SK-N-SH (cell line): ENCODE data around the gene BLOC1S6.

Experiments
- CTCF ChIP-seq: fragments of 200-600 bp; sonication (generic); IDR thresholded peaks from 2 replicates; pipeline ENCODE4 v1.6.1; 2017; ENCODE audit warnings: antibody characterized with exemption, mild to moderate bottlenecking, moderate library complexity
- EP300 ChIP-seq, 2 experiments: IDR thresholded peaks; 2 replicates each; pipeline versions ENCODE4 v1.4.0 to v1.6.1; 2012; ENCODE audit warnings: borderline replicate concordance in 1 of 2, low read depth in 1 of 2, low read length in 1 of 2
- EZH2phosphoT487 ChIP-seq: fragments of 200-600 bp; sonication (generic); IDR thresholded peaks from 2 replicates; pipeline ENCODE4 v1.6.1; 2017; ENCODE audit warnings: low read depth, mixed run types, mild to moderate bottlenecking, antibody characterized with exemption, moderate library complexity, borderline replicate concordance
- FOXM1 ChIP-seq: IDR thresholded peaks from 2 replicates; pipeline ENCODE4 v1.4.0; 2012; ENCODE audit warnings: low read depth, mild to moderate bottlenecking
- JUND ChIP-seq: IDR thresholded peaks from 2 replicates; pipeline ENCODE4 v1.4.0; 2012
- POLR2AphosphoS5 ChIP-seq: IDR thresholded peaks from 2 replicates; pipeline ENCODE4 v1.6.1; 2012; ENCODE audit warnings: low read depth, low read length
- RFX5 ChIP-seq: IDR thresholded peaks from 2 replicates; pipeline ENCODE4 v1.6.1; 2012; ENCODE audit warnings: mild to moderate bottlenecking, improper control_type of control experiment, low read length
- SIN3A ChIP-seq: IDR thresholded peaks from 2 replicates; pipeline ENCODE4 v1.6.1; 2012; ENCODE audit warnings: low read depth, mild to moderate bottlenecking, low read length, moderate library complexity, borderline replicate concordance
- SMC3 ChIP-seq: IDR thresholded peaks from 2 replicates; pipeline ENCODE4 v1.6.1; 2012; ENCODE audit warnings: low read depth, low read length, improper control_type of control experiment
- USF2 ChIP-seq: fragments of 150-350 bp; IDR thresholded peaks from 2 replicates; pipeline ENCODE4 v1.6.1; 2017; ENCODE audit warnings: antibody characterized with exemption, low read length, low read depth, borderline replicate concordance
- YY1 ChIP-seq: IDR thresholded peaks from 2 replicates; pipeline ENCODE4 v1.4.0; 2012; ENCODE audit warnings: low read depth, mild to moderate bottlenecking
- ZBTB33 ChIP-seq: IDR thresholded peaks from 2 replicates; pipeline ENCODE4 v1.4.0; 2012; ENCODE audit warnings: low read depth, borderline replicate concordance

GRCh38 chr15:45641999-45642932, 55.1 kb downstream of the BLOC1S6 start:
- TF ChIP-seq CTCF (no peak), EP300 (IDR thresholded peaks at IDR 0.05; ENCODE audit: borderline replicate concordance in 1 of 2, low read depth in 1 of 2, low read length in 1 of 2) (no peak), JUND (peak; percentile 43; the same call in 1 of the 2 replicates), ZBTB33 (no peak), USF2 (no peak), POLR2AphosphoS5 (no peak; the same call in 1 of the 2 replicates), YY1 (no peak), FOXM1 (no peak), RFX5 (no peak), SIN3A (no peak), SMC3 (no peak), EZH2phosphoT487 (no peak)
